Thoracic aorta (tissue), 2 donors: ENCODE data around the gene AGBL3. TPM values are rescaled to one million over a fixed set of nuclear protein-coding genes. Genes with fewer than 3 reads are reported as not detected.
"Not testable (repeated sequence)": the region's sequence is repeated elsewhere in the genome, so short reads cannot be mapped to it uniquely, and the experiment has no call there.

Source experiments
- ATAC-seq: fragments of 150-250 bp; one replicate; pipeline ENCODE4 v1.8.0; 2017; ENCODE audit warnings: low read depth; ENCODE audit not compliant: insufficient number of reproducible peaks, low FRiP score
- DNase-seq: peaks from one replicate; pipeline ENCODE4 v3.0.0-alpha.2; 2020; ENCODE audit warnings: low spot score
- H3K27ac ChIP-seq, 2 donors: fragments of 200-600 bp; sonication (generic); 1 replicate in 1 of 2; 2 replicates in 1 of 2; pipeline ENCODE4 v1.5.1; 2016; ENCODE audit warnings: mild to moderate bottlenecking in 2 of 2, moderate library complexity in 2 of 2
- H3K27me3 ChIP-seq: fragments of 200-600 bp; sonication (generic); replicated peaks from 2 replicates; pipeline ENCODE4 v1.6.0; 2016; ENCODE audit warnings: mild to moderate bottlenecking; ENCODE audit not compliant: insufficient read depth
- H3K36me3 ChIP-seq: fragments of 200-600 bp; sonication (generic); one replicate; pipeline ENCODE4 v1.5.1; 2016
- H3K4me1 ChIP-seq, 2 donors: fragments of 200-600 bp; sonication (generic); 1 replicate in 1 of 2; 2 replicates in 1 of 2; pipeline versions ENCODE4 v1.5.1 to v1.6.0; 2016; ENCODE audit warnings: low read depth in 2 of 2, mild to moderate bottlenecking in 1 of 2; ENCODE audit not compliant: control insufficient read depth in 1 of 2
- H3K4me3 ChIP-seq: fragments of 200-600 bp; sonication (generic); 2 replicates; pipeline ENCODE4 v1.5.1; 2016; ENCODE audit warnings: mild to moderate bottlenecking
- H3K9me3 ChIP-seq: fragments of 200-600 bp; sonication (generic); 2 replicates; pipeline ENCODE4 v1.5.1; 2016
- total RNA-seq, 2 donors: library from RNA; depleted of rRNA; stranded (reverse); fragments of >200 nt; gene quantifications; one replicate each; pipeline versions ENCODE4 v1.1.0 to v1.2.3, GENCODE V29; 2016
- TF ChIP-seq, protein P1 (sequence below): fragments of 200-600 bp; sonication (generic); IDR thresholded peaks from one replicate; pipeline ENCODE4 v1.5.1; 2019; ENCODE audit warnings: antibody characterized with exemption

The AGBL3 gene
- total RNA-seq, 2 donors from 2014 or later, result 0.28 to 0.54 TPM

DNA sequence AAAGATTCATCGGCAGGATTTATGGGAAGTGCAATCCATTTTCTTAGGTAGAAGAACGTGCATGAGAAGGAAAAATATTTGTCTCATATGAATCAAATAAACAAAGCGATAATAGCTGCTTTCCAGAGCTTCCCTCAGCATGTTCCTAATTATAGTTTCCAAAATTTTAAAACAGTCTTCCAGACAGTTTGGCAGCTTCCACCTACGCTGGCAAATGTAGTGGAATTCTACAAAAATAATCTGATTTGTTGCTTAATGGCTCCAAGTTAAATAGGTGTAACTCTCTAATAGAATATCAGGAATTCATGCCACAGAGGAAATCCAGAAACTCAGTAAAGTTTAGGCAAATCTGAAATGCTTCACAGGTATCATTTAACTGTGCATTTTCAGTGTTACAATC is 23.3 kb upstream of the AGBL3 start:
- peaks cover 62% of the 10 kb centered on the region for H3K36me3 ChIP-seq
- H3K4me3 ChIP-seq, result peak overlapping the region; percentile 33
- TF ChIP-seq, protein P1, sequence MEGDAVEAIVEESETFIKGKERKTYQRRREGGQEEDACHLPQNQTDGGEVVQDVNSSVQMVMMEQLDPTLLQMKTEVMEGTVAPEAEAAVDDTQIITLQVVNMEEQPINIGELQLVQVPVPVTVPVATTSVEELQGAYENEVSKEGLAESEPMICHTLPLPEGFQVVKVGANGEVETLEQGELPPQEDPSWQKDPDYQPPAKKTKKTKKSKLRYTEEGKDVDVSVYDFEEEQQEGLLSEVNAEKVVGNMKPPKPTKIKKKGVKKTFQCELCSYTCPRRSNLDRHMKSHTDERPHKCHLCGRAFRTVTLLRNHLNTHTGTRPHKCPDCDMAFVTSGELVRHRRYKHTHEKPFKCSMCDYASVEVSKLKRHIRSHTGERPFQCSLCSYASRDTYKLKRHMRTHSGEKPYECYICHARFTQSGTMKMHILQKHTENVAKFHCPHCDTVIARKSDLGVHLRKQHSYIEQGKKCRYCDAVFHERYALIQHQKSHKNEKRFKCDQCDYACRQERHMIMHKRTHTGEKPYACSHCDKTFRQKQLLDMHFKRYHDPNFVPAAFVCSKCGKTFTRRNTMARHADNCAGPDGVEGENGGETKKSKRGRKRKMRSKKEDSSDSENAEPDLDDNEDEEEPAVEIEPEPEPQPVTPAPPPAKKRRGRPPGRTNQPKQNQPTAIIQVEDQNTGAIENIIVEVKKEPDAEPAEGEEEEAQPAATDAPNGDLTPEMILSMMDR, result no peak
- H3K9me3 ChIP-seq, result no peaks in the 10 kb centered on the region
- ATAC-seq, result no peak
- peaks cover 29 to 81% of the 10 kb centered on the region in 2 donors for H3K4me1 ChIP-seq
- H3K27ac ChIP-seq, result peak overlapping the region; percentile 39 to 64
- DNase-seq, result no peak
- no peaks in the 10 kb centered on the region for H3K27me3 ChIP-seq

DNA sequence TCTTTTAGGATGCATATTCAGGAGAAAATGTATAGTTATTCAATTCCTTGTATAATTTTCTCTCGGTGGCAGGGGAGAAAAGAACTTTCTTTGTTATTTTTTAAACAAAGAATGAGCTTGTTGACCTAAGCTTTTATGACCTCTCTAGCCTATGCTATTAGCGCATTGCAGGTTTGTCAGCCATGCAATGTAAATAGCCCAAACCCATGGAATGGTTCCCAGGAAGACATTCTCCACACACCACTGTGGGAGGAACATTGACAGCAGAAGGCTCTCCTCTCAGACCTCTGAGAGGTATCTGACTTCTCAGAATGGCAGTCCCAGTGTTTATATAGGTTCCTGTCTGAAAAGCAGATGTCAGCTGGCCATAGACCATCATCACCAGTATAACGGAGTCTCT is 19.6 kb upstream of the AGBL3 start:
- Histone ChIP-seq H3K4me3 (no peak overlapping the region), H3K9me3 (no peaks in the 10 kb centered on the region), H3K4me1 (peaks cover 29 to 54% of the 10 kb centered on the region in 2 donors), H3K36me3 (peaks cover 37% of the 10 kb centered on the region), H3K27me3 (no peaks in the 10 kb centered on the region), H3K27ac (peak overlapping the region; percentile 13 to 48)
- no peak for ATAC-seq
- no peak for DNase-seq
- TF ChIP-seq, protein P1, result no peak

DNA sequence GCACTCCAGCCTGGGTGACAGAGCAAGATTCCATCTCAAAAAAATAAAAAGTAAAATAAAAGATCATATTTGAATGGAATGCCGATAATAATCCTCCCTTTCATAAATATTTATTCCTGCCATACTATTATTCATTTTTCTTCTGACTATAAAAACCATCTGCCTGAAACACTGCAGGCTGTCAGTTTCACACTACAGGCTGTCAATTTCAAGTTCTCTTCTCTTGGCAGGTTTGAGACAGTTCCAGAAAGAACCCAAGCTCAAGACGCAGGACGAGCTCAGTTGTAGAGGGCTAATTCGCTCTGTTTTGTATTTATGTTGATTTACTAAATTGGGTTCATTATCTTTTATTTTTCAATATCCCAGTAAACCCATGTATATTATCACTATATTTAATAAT is 18.2 kb upstream of the AGBL3 start:
- no peak for ATAC-seq
- no peak for DNase-seq
- peaks cover 18 to 39% of the 10 kb centered on the region in 2 donors for H3K4me1 ChIP-seq
- peaks cover 37% of the 10 kb centered on the region for H3K36me3 ChIP-seq
- no peaks in the 10 kb centered on the region for H3K27me3 ChIP-seq
- TF ChIP-seq, protein P1, result no peak
- no peaks in the 10 kb centered on the region for H3K9me3 ChIP-seq
- no peak overlapping the region for H3K4me3 ChIP-seq
- H3K27ac ChIP-seq, result no peak overlapping the region

DNA sequence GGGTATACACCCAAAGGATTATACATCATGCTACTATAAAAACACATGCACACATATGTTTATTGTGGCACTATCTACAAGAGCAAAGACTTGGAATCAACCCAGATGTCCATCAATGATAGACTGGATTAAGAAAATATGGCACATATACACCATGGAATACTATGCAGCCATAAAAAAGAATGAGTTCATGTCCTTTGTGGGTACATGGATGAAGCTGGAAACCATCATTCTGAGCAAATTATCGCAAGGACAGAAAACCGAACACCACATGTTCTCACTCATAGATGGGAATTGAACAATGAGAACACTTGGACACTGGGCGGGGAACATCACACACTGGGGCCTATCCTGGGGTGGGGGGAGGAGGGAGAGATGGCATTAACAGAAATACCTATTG is 4.7 kb upstream of the AGBL3 start:
- not testable (repeated sequence) for ATAC-seq, H3K36me3 ChIP-seq, H3K4me1 ChIP-seq, H3K27me3 ChIP-seq, H3K27ac ChIP-seq, DNase-seq, H3K4me3 ChIP-seq
- H3K9me3 ChIP-seq, result peaks cover 15% of the 10 kb centered on the region

DNA sequence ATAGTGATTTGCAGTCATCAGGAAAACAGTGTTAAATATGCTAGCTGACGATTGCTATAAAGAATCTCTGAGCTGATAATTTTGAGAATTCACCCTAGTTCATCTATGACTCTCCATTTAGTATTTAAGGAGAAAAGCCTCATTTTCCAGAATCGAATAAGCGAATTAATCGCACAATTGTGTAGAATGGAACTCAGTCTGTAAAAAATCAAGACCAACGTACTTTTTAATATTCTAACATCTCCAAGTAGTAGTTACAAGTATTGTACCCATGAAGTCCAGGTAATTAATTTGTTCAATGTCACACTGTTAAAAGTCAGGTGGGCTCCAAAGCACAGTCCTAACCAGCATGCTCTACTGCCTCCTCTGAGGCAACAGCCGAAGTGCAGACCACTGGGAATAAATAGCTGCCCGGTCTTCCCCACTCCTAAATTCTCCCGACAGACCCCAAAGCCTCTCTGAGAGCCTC is 380 bp upstream of the AGBL3 start:
- peaks cover 4 to 20% of the 10 kb centered on the region in 2 donors for H3K4me1 ChIP-seq
- no peaks in the 10 kb centered on the region for H3K9me3 ChIP-seq
- DNase-seq (no peak), ATAC-seq (no peak)
- H3K36me3 ChIP-seq, result no peaks in the 10 kb centered on the region
- TF ChIP-seq, protein P1, result no peak
- no peaks in the 10 kb centered on the region for H3K27me3 ChIP-seq
- peak overlapping the region; percentile 84 for H3K4me3 ChIP-seq
- peak overlapping the region; percentile 78 to 83 for H3K27ac ChIP-seq

DNA sequence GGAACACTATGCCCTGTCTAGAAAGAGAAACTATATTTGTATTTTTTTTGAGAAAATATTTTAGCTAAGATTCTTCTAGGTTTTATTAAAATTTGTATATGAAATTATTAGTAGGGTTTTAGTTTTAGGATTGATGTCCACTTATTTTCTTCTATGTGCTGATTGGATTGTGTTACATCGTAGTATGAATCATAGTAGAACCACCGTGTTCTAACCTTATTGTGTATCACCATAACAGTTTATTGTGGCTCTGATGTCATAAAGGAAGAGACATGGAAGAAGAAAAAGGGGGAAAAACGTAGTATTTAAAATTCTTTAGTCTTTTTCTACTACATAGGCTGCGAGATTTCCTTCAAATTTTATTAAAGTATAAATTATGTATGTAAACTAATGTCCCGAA is 1.9 kb downstream of the AGBL3 start:
- Histone ChIP-seq H3K27me3 (no peaks in the 10 kb centered on the region), H3K4me3 (no peak overlapping the region), H3K27ac (peak overlapping the region in 1 of 2 donors; percentile 16), H3K4me1 (peaks cover 15 to 40% of the 10 kb centered on the region in 2 donors), H3K36me3 (no peaks in the 10 kb centered on the region), H3K9me3 (no peaks in the 10 kb centered on the region)
- TF ChIP-seq, protein P1, result no peak
- ATAC-seq, result no peak
- DNase-seq, result no peak
